B cell (primary cell): ENCODE results near the gene NIPAL3. TPM values are rescaled to one million over a fixed set of nuclear protein-coding genes. Genes with fewer than 3 reads are reported as not detected.

Source experiments
- ATAC-seq: fragments of 200-7000 bp; cut with Tn5 transposase; one replicate; pipeline ENCODE4 v1.10.0; 2021; ENCODE audit warnings: low read depth, mild to moderate bottlenecking, moderate number of reproducible peaks, moderate library complexity
- CTCF ChIA-PET: fragments of 350-600 bp; sonication (Branson Sonifier 250); formaldehyde crosslinking; loops from one replicate; lab custom pipeline; 2021; ENCODE audit warnings: antibody characterized with exemption, inconsistent platforms; lab: Charles Lee
- POLR2A ChIA-PET: fragments of 350-600 bp; sonication (Branson Sonifier 250); formaldehyde crosslinking; loops from one replicate; lab custom pipeline; 2021; ENCODE audit warnings: antibody characterized with exemption; lab: Charles Lee
- DNase-seq: peaks from one replicate; pipeline ENCODE4 v3.0.0; 2013
- H2AFZ ChIP-seq: 2 replicates; pipeline ENCODE4 v1.6.1; 2012; ENCODE audit warnings: mild to moderate bottlenecking, low read depth, low read length; ENCODE audit not compliant: insufficient read depth, poor library complexity, severe bottlenecking
- H3K27ac ChIP-seq, 2 donors: 1 replicate in 1 of 2; 2 replicates in 1 of 2; pipeline ENCODE4 v1.5.1; 2012 to 2013; ENCODE audit warnings: low read length in 2 of 2, mild to moderate bottlenecking in 2 of 2, moderate library complexity in 1 of 2
- H3K27me3 ChIP-seq, 4 experiments: fragments of 200-600 bp in 1 of 4; sonication (generic) in 1 of 4; replicated peaks in 1 of 4; 1 replicate in 2 of 4; 2 replicates in 2 of 4; pipeline versions ENCODE4 v1.6.1 to v1.7.0; 2013 to 2016; ENCODE audit warnings: low read length in 3 of 4, mild to moderate bottlenecking in 2 of 4, mixed read lengths in 1 of 4, moderate library complexity in 1 of 4; ENCODE audit not compliant: insufficient read depth in 4 of 4, control insufficient read depth in 3 of 4; ENCODE audit errors: control extremely low read depth in 1 of 4
- H3K36me3 ChIP-seq, 2 experiments: replicated peaks in 1 of 2; 1 replicate in 1 of 2; 2 replicates in 1 of 2; pipeline versions ENCODE4 v1.6.1 to v1.7.1; 2013; ENCODE audit warnings: low read length in 1 of 2; ENCODE audit not compliant: insufficient read depth in 2 of 2, control insufficient read depth in 1 of 2; ENCODE audit errors: control extremely low read depth in 1 of 2, extremely low read depth in 1 of 2
- H3K4me1 ChIP-seq, 2 donors: fragments of 200-600 bp in 1 of 2; sonication (generic) in 1 of 2; 1 replicate in 1 of 2; 2 replicates in 1 of 2; pipeline versions ENCODE4 v1.5.1 to v1.6.1; 2013 to 2017; ENCODE audit warnings: low read length in 2 of 2; ENCODE audit not compliant: control insufficient read depth in 2 of 2, insufficient read depth in 2 of 2
- H3K4me2 ChIP-seq: replicated peaks from 2 replicates; pipeline ENCODE3; 2012; ENCODE audit warnings: mild to moderate bottlenecking, low read depth, low read length; ENCODE audit not compliant: poor library complexity, severe bottlenecking
- H3K4me3 ChIP-seq, 5 experiments: fragments of 200-600 bp in 1 of 5; sonication (generic) in 1 of 5; 1 replicate in 3 of 5; 2 replicates in 2 of 5; pipeline versions ENCODE4 v1.5.1 to v1.7.0; 2011 to 2016; ENCODE audit warnings: low read length in 4 of 5, mild to moderate bottlenecking in 4 of 5, low read depth in 2 of 5, control low read depth in 1 of 5, moderate library complexity in 1 of 5; ENCODE audit not compliant: insufficient read depth in 1 of 5; ENCODE audit errors: control extremely low read depth in 1 of 5, extremely low read depth in 1 of 5
- H3K79me2 ChIP-seq: fragments of 200-600 bp; sonication (generic); one replicate; pipeline ENCODE4 v1.6.0; 2016; ENCODE audit warnings: low read length; ENCODE audit not compliant: control insufficient read depth, insufficient read depth
- H3K9ac ChIP-seq: fragments of 200-600 bp; sonication (generic); 2 replicates; pipeline ENCODE4 v1.6.1; 2017; ENCODE audit warnings: mild to moderate bottlenecking, low read length, moderate library complexity
- H3K9me3 ChIP-seq, 3 donors: one replicate each; pipeline versions ENCODE4 v1.6.1 to v1.7.1; 2013; ENCODE audit warnings: low read length in 2 of 3; ENCODE audit not compliant: control insufficient read depth in 2 of 3, insufficient read depth in 1 of 3; ENCODE audit errors: control extremely low read depth in 1 of 3
- H4K20me1 ChIP-seq: 2 replicates; pipeline ENCODE4 v1.6.0; 2012; ENCODE audit warnings: mild to moderate bottlenecking, low read length; ENCODE audit not compliant: insufficient read depth, control insufficient read depth, poor library complexity, severe bottlenecking
- H3K27ac Mint-ChIP-seq: one replicate; pipeline ENCODE4 v1.8.0; 2021; ENCODE audit warnings: mixed read lengths
- H3K27me3 Mint-ChIP-seq: one replicate; pipeline ENCODE4 v1.8.0; 2021; ENCODE audit warnings: mixed read lengths
- H3K4me1 Mint-ChIP-seq: one replicate; pipeline ENCODE4 v1.8.0; 2021; ENCODE audit warnings: mixed read lengths
- H3K4me3 Mint-ChIP-seq: one replicate; pipeline ENCODE4 v1.8.0; 2021; ENCODE audit warnings: mixed read lengths
- H3K9me3 Mint-ChIP-seq: one replicate; pipeline ENCODE4 v1.8.0; 2022; ENCODE audit warnings: mixed read lengths; ENCODE audit not compliant: insufficient read depth
- CTCF ChIP-seq: fragments of 200-600 bp; IDR thresholded peaks from one replicate; pipeline ENCODE4 v1.8.0; 2022; ENCODE audit warnings: antibody characterized with exemption, mild to moderate bottlenecking
- EZH2 ChIP-seq: IDR thresholded peaks from 2 replicates; pipeline ENCODE4 v1.6.1; 2012; ENCODE audit warnings: borderline replicate concordance, low read depth, mild to moderate bottlenecking, moderate library complexity, low read length; ENCODE audit not compliant: insufficient read depth, poor library complexity, severe bottlenecking
- WGBS: methylation state at CpG from one replicate; pipeline ENCODE4 v1.1.5; 2013; ENCODE audit warnings: missing lambda C conversion rate; ENCODE audit not compliant: insufficient coverage; 5-methylcytosine and 5-hydroxymethylcytosine counted together
- intact Hi-C: fragments of 100-400 bp; cut with micrococcal nuclease; formaldehyde crosslinking; loops from one replicate; pipeline ENCODE4 v1.10.0; 2022
- polyA plus RNA-seq: library from polyadenylated mRNA; depleted of rRNA; stranded (reverse); fragments of >200 nt; gene quantifications from 2 replicates; pipeline ENCODE4 v1.2.3, GENCODE V29; 2012
- total RNA-seq, 2 donors: library from RNA; stranded (reverse); fragments of 120-200 nt in 1 of 2; gene quantifications; 1 replicate in 1 of 2; 2 replicates in 1 of 2; pipeline versions ENCODE4 v1.2.3 to v1.2.4, GENCODE V29; 2013 to 2022

NIPAL3 gene
- total and polyA plus RNA-seq, 2 donors (not counting 1 experiment from before 2014, with no cell fraction given), result 23.8 to 31.6 TPM

- Histone ChIP-seq H3K9me3 (no peaks in the 10 kb centered on the region), H3K27ac (peak overlapping the region; percentile 83), H3K4me2 (peak overlapping the region; percentile 61), H2AFZ (peak overlapping the region; percentile 62), H4K20me1 (no peaks in the 10 kb centered on the region), H3K9ac (no peak overlapping the region), H3K36me3 (peaks cover 0 to under 1% of the 10 kb centered on the region in 2 experiments), H3K79me2 (no peaks in the 10 kb centered on the region), H3K27me3 (no peaks in the 10 kb centered on the region), H3K4me3 (no peak overlapping the region), H3K4me1 (peaks cover 21 to 24% of the 10 kb centered on the region in 2 donors)
- peak overlapping the region; percentile 93 for H3K27ac Mint-ChIP-seq
- H3K9me3 Mint-ChIP-seq, result no peaks in the 10 kb centered on the region
- WGBS, result 82% methylated on average over 8 of the region's 8 CpGs
- no peaks in the 10 kb centered on the region for H3K27me3 Mint-ChIP-seq
- CTCF ChIA-PET, result interaction anchor here (1.0 to 3.9 kb wide), 5 partner anchors 9 to 224 kb away, joined by 3 to 27 read pairs (median 5); no protein-coding TSS in a partner anchor
- POLR2A ChIA-PET, result interaction anchor here (0.6 to 1.1 kb wide), 3 partner anchors 9 to 223 kb away, joined by 3 to 4 read pairs (median 3); no protein-coding TSS in a partner anchor
- DNase-seq (no peak), ATAC-seq (no peak)
- H3K4me3 Mint-ChIP-seq, result peak overlapping the region; percentile 44
- TF ChIP-seq CTCF (no peak), EZH2 (no peak)
- H3K4me1 Mint-ChIP-seq, result peaks cover 21% of the 10 kb centered on the region
- intact Hi-C loops, result loop anchor here (10.0 kb wide), 1 partner anchor 49 kb away; no protein-coding TSS in a partner anchor
Observed at GRCh38 chr1:24373710-24374109, 41.9 kb upstream of the NIPAL3 start.
